Measurements from ENCODE around the gene PI4KA. TPM values are rescaled to one million over a fixed set of nuclear protein-coding genes. Genes with fewer than 3 reads are reported as not detected.

PI4KA gene
- total and polyA plus RNA-seq, 2 of the 13 experiments (the other 11 are each of a cell fraction or from before 2014, with no cell fraction given) = 27.4 to 56.4 TPM

DNA sequence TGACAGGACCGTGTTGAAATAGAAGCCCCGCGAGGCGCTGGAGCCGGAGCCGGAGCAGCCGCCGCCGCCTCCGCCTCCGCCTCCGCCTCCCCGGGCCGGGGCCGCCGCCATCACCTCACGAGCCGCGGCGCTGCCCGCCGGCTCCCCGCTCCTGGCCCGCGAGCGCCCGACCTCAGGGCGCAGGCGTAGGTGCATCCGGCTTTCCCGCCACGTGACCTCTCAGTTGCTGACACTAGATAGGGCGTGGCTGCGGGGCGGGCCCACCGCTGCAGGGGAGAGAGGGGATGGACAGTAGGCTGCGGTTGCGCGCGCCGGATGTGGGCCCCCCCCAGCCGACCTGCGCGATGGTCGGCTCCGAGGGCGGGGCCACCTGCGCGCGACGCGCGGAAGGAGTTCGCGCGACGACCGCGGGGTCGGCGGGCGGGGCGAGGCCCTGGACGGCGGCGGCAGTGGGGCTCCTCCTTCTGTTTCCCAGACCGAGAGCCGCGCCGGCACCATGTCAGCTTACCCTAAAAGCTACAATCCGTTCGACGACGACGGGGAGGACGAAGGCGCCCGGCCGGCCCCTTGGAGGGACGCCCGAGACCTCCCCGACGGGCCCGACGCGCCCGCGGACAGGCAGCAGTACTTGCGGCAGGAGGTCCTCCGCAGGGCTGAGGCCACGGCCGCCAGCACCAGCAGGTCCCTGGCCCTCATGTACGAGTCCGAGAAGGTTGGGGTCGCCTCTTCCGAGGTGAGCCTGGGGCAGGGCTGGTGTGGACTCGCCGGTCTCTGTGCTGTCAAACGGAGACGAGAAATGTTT is at the start of gene PI4KA, which contains the start of gene SNAP29 (continued):
- TF ChIP-seq, protein P1, sequence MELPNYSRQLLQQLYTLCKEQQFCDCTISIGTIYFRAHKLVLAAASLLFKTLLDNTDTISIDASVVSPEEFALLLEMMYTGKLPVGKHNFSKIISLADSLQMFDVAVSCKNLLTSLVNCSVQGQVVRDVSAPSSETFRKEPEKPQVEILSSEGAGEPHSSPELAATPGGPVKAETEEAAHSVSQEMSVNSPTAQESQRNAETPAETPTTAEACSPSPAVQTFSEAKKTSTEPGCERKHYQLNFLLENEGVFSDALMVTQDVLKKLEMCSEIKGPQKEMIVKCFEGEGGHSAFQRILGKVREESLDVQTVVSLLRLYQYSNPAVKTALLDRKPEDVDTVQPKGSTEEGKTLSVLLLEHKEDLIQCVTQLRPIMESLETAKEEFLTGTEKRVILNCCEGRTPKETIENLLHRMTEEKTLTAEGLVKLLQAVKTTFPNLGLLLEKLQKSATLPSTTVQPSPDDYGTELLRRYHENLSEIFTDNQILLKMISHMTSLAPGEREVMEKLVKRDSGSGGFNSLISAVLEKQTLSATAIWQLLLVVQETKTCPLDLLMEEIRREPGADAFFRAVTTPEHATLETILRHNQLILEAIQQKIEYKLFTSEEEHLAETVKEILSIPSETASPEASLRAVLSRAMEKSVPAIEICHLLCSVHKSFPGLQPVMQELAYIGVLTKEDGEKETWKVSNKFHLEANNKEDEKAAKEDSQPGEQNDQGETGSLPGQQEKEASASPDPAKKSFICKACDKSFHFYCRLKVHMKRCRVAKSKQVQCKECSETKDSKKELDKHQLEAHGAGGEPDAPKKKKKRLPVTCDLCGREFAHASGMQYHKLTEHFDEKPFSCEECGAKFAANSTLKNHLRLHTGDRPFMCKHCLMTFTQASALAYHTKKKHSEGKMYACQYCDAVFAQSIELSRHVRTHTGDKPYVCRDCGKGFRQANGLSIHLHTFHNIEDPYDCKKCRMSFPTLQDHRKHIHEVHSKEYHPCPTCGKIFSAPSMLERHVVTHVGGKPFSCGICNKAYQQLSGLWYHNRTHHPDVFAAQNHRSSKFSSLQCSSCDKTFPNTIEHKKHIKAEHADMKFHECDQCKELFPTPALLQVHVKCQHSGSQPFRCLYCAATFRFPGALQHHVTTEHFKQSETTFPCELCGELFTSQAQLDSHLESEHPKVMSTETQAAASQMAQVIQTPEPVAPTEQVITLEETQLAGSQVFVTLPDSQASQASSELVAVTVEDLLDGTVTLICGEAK (IDR thresholded peaks at IDR 0.05) = no peak
- TF ChIP-seq, protein P1 (CRISPR knock-in tag; IDR thresholded peaks at IDR 0.05) = peak; percentile 81
- no peak for TF ChIP-seq ZNF605 (CRISPR knock-in tag; IDR thresholded peaks at IDR 0.05)
- TF ChIP-seq, protein P2, sequence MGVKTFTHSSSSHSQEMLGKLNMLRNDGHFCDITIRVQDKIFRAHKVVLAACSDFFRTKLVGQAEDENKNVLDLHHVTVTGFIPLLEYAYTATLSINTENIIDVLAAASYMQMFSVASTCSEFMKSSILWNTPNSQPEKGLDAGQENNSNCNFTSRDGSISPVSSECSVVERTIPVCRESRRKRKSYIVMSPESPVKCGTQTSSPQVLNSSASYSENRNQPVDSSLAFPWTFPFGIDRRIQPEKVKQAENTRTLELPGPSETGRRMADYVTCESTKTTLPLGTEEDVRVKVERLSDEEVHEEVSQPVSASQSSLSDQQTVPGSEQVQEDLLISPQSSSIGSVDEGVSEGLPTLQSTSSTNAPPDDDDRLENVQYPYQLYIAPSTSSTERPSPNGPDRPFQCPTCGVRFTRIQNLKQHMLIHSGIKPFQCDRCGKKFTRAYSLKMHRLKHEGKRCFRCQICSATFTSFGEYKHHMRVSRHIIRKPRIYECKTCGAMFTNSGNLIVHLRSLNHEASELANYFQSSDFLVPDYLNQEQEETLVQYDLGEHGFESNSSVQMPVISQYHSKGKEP (CRISPR knock-in tag; IDR thresholded peaks at IDR 0.05) = 0 out of 2 replicates have a peak, but pooled peaks have one; percentile 25
- TF ChIP-seq, protein P3, sequence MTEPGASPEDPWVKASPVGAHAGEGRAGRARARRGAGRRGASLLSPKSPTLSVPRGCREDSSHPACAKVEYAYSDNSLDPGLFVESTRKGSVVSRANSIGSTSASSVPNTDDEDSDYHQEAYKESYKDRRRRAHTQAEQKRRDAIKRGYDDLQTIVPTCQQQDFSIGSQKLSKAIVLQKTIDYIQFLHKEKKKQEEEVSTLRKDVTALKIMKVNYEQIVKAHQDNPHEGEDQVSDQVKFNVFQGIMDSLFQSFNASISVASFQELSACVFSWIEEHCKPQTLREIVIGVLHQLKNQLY (CRISPR knock-in tag; IDR thresholded peaks at IDR 0.05) = 0 out of 2 replicates have a peak, but pooled peaks have one; percentile 42
- TF ChIP-seq, protein P4, sequence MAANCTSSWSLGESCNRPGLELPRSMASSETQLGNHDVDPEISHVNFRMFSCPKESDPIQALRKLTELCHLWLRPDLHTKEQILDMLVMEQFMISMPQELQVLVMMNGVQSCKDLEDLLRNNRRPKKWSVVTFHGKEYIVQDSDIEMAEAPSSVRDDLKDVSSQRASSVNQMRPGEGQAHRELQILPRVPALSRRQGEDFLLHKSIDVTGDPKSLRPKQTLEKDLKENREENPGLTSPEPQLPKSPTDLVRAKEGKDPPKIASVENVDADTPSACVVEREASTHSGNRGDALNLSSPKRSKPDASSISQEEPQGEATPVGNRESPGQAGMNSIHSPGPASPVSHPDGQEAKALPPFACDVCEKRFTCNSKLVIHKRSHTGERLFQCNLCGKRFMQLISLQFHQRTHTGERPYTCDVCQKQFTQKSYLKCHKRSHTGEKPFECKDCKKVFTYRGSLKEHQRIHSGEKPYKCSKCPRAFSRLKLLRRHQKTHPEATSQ (CRISPR knock-in tag; IDR thresholded peaks at IDR 0.05; ENCODE audit: borderline replicate concordance) = no peak
- peak; percentile 77; the same call in 1 of the 2 replicates for TF ChIP-seq TGIF2 (CRISPR knock-in tag; IDR thresholded peaks at IDR 0.05)
- TF ChIP-seq, protein P5, sequence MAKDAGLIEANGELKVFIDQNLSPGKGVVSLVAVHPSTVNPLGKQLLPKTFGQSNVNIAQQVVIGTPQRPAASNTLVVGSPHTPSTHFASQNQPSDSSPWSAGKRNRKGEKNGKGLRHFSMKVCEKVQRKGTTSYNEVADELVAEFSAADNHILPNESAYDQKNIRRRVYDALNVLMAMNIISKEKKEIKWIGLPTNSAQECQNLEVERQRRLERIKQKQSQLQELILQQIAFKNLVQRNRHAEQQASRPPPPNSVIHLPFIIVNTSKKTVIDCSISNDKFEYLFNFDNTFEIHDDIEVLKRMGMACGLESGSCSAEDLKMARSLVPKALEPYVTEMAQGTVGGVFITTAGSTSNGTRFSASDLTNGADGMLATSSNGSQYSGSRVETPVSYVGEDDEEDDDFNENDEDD (CRISPR knock-in tag; IDR thresholded peaks at IDR 0.05; ENCODE audit: borderline replicate concordance) = peak; percentile 89; the same call in 1 of the 2 replicates
- TF ChIP-seq ZBTB38 (CRISPR knock-in tag; IDR thresholded peaks at IDR 0.05) = peak; percentile 68; the same call in 1 of the 2 replicates
- peak; percentile 36; the same call in 1 of the 2 replicates for TF ChIP-seq PPARG (CRISPR knock-in tag; conservative IDR thresholded peaks at IDR 0.05)
- TF ChIP-seq, protein P6, sequence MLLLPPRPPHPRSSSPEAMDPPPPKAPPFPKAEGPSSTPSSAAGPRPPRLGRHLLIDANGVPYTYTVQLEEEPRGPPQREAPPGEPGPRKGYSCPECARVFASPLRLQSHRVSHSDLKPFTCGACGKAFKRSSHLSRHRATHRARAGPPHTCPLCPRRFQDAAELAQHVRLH (CRISPR knock-in tag; IDR thresholded peaks at IDR 0.05; ENCODE audit: borderline replicate concordance, low read depth) = peak; percentile 50; the same call in 1 of the 2 replicates
- TF ChIP-seq, protein P7, sequence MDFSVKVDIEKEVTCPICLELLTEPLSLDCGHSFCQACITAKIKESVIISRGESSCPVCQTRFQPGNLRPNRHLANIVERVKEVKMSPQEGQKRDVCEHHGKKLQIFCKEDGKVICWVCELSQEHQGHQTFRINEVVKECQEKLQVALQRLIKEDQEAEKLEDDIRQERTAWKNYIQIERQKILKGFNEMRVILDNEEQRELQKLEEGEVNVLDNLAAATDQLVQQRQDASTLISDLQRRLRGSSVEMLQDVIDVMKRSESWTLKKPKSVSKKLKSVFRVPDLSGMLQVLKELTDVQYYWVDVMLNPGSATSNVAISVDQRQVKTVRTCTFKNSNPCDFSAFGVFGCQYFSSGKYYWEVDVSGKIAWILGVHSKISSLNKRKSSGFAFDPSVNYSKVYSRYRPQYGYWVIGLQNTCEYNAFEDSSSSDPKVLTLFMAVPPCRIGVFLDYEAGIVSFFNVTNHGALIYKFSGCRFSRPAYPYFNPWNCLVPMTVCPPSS (IDR thresholded peaks at IDR 0.05) = no peak

Data from HepG2 (cell line).